ENCODE measurements around the gene TCF7.

The TCF7 gene

DNA sequence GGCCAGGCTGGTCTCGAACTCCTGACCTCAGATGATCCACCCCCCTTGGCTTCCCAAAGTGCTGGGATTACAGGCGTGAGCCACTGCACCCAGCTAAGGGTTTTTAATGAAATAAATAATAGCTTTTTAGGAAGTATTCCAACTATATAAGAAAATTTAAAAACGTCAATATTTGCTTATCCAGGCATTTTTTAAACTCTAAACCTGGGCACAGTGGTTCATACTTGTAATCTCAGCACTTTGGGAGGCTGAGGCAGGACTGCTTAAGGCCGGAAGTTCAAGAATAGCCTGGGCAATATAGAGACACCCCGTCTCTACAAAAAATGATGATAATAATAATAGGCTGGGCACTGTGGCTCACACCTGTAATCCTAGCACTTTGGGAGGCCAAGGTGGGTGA lies 48.1 kb downstream of the TCF7 start:
- WGBS (ENCODE audit: insufficient coverage, insufficient read length) = no CpG with 5 or more reads among the region's 5 CpGs
- peaks cover 2% of the 10 kb centered on the region; the same call in 1 of the 2 replicates for H3K36me3 ChIP-seq (ENCODE audit: control insufficient read depth, insufficient read depth, low read length)

DNA sequence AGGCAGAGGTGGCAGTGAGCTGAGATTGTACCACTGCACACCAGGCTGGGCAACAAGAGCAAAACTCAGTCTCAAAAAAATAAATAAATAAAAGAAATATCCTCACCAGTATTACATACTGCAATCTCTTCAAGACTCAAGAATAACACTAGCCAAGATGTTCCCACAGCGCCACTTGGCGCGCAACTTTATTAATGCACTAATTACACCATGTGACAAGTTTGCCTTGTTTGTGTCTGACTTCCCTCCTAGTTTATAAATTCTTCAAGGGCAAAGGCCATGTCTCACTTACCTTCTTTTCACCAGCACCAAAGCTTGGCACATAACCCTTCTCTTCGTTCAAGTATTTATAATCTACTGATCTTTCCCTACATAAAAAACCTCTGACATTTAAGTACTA lies 57.5 kb downstream of the TCF7 start:
- no peak overlapping the region for H3K4me3 ChIP-seq (ENCODE audit: low read length)
- H3K36me3 ChIP-seq (ENCODE audit: control insufficient read depth, insufficient read depth, low read length) = peaks cover 3% of the 10 kb centered on the region; the same call in 1 of the 2 replicates
- 0 out of 2 replicates have a peak, but pooled peaks cover 2% of the 10 kb centered on the region for H3K4me1 ChIP-seq (ENCODE audit: control insufficient read depth, insufficient read depth, low read length)
- DNase-seq (ENCODE audit: low read depth, low spot score) = no peak
- WGBS (ENCODE audit: insufficient coverage, insufficient read length) = no CpG with 5 or more reads among the region's 4 CpGs
- H3K27ac ChIP-seq (ENCODE audit: low read length) = no peak overlapping the region
- no peaks in the 10 kb centered on the region for H3K9me3 ChIP-seq (ENCODE audit: control insufficient read depth, insufficient read depth, low read length)
- H3K27me3 ChIP-seq (ENCODE audit: control insufficient read depth, insufficient read depth, low read length) = no peaks in the 10 kb centered on the region

More for the DNA sequence above, 48.1 kb downstream of the TCF7 start:
- Histone ChIP-seq H3K9me3 (ENCODE audit: control insufficient read depth, insufficient read depth, low read length) (no peaks in the 10 kb centered on the region), H3K27ac (ENCODE audit: low read length) (no peak overlapping the region), H3K27me3 (ENCODE audit: control insufficient read depth, insufficient read depth, low read length) (no peaks in the 10 kb centered on the region), H3K4me1 (ENCODE audit: control insufficient read depth, insufficient read depth, low read length) (no peaks in the 10 kb centered on the region), H3K4me3 (ENCODE audit: low read length) (no peak overlapping the region)
- no peak for DNase-seq (ENCODE audit: low read depth, low spot score)

DNA sequence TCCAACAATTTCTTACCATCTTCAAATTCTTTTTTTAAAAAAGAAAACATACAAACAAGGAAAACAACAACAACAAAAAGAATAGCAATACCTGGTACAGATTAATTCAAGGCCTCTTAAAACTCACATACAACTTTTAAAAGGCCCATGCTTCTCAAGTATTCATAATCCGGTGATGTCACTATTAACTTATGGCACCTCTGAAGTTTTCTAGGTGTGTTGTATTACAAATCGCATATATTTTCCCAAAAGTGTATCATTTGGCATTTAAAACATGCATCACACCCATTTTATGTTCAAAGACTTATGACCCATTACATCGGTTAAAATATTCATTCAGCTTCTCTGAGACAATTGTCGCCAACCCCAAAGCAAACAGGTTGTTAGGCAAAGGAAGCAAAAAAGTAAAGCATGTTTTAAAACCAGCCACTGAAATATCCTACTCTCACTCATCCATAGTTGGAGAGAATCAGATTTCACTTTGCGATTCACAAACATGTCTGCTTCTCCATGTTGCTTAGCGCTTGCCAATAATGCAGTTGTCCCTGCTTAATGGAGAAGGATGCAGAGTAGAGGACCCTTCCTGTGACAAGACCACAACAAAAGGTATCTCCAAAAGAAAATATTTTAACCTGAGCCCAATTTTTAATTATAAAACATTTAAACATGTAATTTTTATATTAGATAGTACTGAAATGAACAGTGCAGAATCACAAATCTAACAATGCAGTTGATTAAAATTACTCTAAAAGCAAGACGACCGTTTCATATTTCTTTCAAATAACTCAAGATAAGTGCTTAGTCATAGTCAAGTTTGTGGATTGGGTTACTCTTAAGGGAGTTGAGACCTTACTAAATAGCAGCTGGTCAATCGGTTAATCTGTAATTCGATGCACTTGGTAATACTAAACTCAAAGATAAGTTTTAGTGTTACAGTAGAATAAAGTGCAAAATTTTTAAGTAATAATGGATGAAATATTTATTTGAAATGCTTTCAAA lies 60.7 kb downstream of the TCF7 start:
- H3K4me1 ChIP-seq (ENCODE audit: control insufficient read depth, insufficient read depth, low read length) = peaks cover 2% of the 10 kb centered on the region; the same call in 1 of the 2 replicates
- H3K27ac ChIP-seq (ENCODE audit: low read length) = no peak overlapping the region
- H3K9me3 ChIP-seq (ENCODE audit: control insufficient read depth, insufficient read depth, low read length) = no peaks in the 10 kb centered on the region
- peak overlapping the region; percentile 74; the same call in 1 of the 2 replicates for H3K4me3 ChIP-seq (ENCODE audit: low read length)
- no peaks in the 10 kb centered on the region for H3K27me3 ChIP-seq (ENCODE audit: control insufficient read depth, insufficient read depth, low read length)
- H3K36me3 ChIP-seq (ENCODE audit: control insufficient read depth, insufficient read depth, low read length) = peaks cover 3% of the 10 kb centered on the region; the same call in 1 of the 2 replicates
- WGBS (ENCODE audit: insufficient coverage, insufficient read length) = no CpG with 5 or more reads among the region's 10 CpGs
- no peak for DNase-seq (ENCODE audit: low read depth, low spot score)

DNA sequence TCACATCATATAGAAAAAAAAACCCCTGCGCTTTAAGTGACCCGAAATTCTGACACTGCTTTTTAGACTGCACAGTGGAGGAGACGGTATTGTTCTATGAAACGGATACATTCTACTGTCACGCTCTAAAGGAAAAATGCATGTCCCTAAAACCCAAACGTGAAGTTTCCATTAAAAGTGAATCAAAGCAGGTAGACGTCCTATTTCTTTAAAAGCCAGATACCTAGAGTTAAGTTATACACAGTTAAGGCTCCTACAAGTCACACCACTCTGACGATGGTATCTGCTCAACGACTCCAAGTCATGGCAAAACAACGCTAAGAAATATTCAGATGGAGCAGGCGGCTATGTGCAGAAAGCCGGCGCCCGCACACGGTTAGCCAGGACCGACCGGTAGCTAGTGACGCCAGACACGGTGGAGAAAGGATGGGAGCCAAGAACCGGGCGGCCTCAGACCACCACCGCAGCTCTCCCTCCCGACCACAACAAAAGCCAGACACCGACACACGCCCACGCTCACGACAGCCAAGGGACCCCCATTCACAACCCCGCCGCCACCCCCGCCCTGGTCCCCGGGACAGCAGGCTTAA lies 61.5 kb downstream of the TCF7 start:
- no peaks in the 10 kb centered on the region for H3K27me3 ChIP-seq (ENCODE audit: control insufficient read depth, insufficient read depth, low read length)
- H3K4me1 ChIP-seq (ENCODE audit: control insufficient read depth, insufficient read depth, low read length) = peaks cover 2% of the 10 kb centered on the region; the same call in 1 of the 2 replicates
- DNase-seq (ENCODE audit: low read depth, low spot score) = no peak
- H3K9me3 ChIP-seq (ENCODE audit: control insufficient read depth, insufficient read depth, low read length) = no peaks in the 10 kb centered on the region
- no peak overlapping the region for H3K27ac ChIP-seq (ENCODE audit: low read length)
- WGBS (ENCODE audit: insufficient coverage, insufficient read length) = no CpG with 5 or more reads among the region's 31 CpGs
- peak overlapping the region; percentile 74 for H3K4me3 ChIP-seq (ENCODE audit: low read length)
- H3K36me3 ChIP-seq (ENCODE audit: control insufficient read depth, insufficient read depth, low read length) = peaks cover 3% of the 10 kb centered on the region; the same call in 1 of the 2 replicates

DNA sequence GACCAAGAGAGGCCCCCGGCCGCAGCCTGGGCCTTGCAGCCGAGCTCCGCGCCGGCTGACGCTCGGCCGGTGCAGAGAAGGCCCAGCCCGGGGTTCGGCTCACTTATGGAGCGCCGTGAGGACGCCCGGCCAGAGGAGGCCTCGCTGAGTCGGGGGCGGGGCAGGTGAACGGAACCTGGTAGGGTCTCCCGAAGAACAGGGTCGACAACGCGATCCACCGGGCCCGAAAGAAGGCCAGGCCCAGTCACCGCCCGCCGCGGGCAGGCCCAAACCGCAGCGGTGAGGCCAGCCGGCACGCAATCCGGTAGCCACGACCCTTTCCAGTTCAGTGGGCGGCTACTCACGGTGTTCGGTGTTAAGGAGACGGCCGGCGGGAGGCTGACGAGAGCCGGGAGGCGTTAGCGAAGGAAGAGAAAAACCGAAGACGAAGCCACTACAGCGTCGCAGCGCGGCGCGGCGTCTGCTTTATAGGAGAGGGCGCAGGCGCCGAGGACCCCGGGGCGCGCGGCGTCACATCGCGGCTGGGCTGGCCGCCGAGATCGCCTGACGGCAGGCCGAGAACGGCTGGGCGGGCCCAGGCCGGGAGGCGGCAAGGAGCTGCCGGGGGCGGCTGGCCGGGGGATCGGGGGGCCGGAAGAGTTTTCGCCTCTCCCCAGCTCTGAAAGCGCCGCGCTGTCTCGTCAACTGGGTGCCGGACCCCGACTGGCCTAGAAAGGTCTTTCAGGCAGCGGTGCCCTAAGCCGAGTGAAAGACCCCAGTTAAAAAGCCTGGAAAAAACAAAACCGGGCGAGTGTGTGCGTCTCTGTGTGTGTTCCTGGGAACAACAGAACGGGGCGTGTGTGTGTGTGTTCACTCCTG lies 62.3 kb downstream of the TCF7 start, which contains the start of gene SKP1:
TSS of gene SKP1 (minus strand) at position 440 of the 858 bp plus-strand sequence. CDS start 2,928 bp downstream, outside the sequence.
- H3K4me3 ChIP-seq (ENCODE audit: low read length) = peak within 1 kb of the TSS; percentile 74
- no peak within 1 kb of the TSS for H3K27ac ChIP-seq (ENCODE audit: low read length)
- DNase-seq (ENCODE audit: low read depth, low spot score) = no peak
- H3K36me3 ChIP-seq (ENCODE audit: control insufficient read depth, insufficient read depth, low read length) = peaks cover 3% of the 10 kb centered on the region; the same call in 1 of the 2 replicates
- WGBS (ENCODE audit: insufficient coverage, insufficient read length) = no CpG with 5 or more reads among the region's 92 CpGs
- H3K9me3 ChIP-seq (ENCODE audit: control insufficient read depth, insufficient read depth, low read length) = no peaks in the 10 kb centered on the region
- peaks cover 2% of the 10 kb centered on the region; the same call in 1 of the 2 replicates for H3K4me1 ChIP-seq (ENCODE audit: control insufficient read depth, insufficient read depth, low read length)
- no peaks in the 10 kb centered on the region for H3K27me3 ChIP-seq (ENCODE audit: control insufficient read depth, insufficient read depth, low read length)

DNA sequence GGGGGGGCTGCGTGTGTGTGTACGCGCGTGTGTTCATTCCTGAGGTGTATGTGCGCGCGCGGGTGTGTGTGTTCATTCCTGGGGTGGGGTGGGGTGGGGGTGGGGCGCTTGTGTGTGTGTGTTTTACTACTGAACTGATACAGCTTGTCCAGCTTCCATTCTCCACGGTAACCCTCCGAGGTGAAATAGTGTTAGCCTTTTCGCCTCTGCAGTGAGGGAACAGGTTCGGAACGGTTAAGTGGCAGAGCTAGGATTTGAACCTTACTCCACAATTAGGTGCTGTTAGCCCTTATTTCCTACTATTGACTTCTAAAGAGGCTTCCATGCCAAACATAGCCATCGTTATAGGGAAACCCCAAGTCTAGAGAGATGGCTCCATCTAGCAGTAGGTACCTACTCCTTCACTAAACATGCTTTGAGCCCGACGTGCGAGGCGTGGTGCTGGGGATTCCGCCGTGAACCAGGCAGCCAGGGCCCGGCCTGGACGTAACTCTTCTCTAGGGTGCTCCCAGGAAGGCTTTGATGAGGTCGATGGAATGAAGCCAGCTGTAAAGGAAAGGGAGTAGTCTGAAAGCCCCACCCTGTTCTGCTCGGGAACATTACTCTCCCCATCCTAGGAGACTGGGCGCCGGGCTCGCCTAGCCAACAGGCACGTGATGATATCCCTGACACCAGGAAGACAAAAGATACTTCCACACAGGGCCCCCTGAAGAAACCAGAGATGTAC lies 63.1 kb downstream of the TCF7 start:
- no CpG with 5 or more reads among the region's 29 CpGs for WGBS (ENCODE audit: insufficient coverage, insufficient read length)
- Histone ChIP-seq H3K36me3 (ENCODE audit: control insufficient read depth, insufficient read depth, low read length) (peaks cover 3% of the 10 kb centered on the region; the same call in 1 of the 2 replicates), H3K4me3 (ENCODE audit: low read length) (peak overlapping the region; percentile 74; the same call in 1 of the 2 replicates), H3K27me3 (ENCODE audit: control insufficient read depth, insufficient read depth, low read length) (no peaks in the 10 kb centered on the region), H3K4me1 (ENCODE audit: control insufficient read depth, insufficient read depth, low read length) (peaks cover 2% of the 10 kb centered on the region; the same call in 1 of the 2 replicates), H3K27ac (ENCODE audit: low read length) (no peak overlapping the region), H3K9me3 (ENCODE audit: control insufficient read depth, insufficient read depth, low read length) (no peaks in the 10 kb centered on the region)
- no peak for DNase-seq (ENCODE audit: low read depth, low spot score)

DNA sequence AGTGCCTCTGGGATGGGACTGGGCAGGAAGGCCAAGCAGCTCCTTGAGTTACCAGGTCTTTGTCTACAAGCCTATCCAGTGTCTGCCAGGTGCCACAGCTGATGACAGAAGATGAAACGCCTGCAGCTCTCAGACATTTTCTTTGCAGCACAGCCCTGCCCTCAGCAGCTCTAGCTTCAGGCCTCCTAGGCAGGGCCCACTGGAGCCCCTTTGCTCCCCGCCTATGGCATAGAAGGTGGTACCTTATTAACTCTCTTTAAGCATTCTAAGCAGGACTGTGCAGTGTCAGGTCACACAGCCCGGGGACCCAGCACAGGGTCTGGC lies 63.6 kb downstream of the TCF7 start:
- DNase-seq (ENCODE audit: low read depth, low spot score) = no peak
- 0 out of 2 replicates have a peak, but pooled peaks cover 3% of the 10 kb centered on the region for H3K36me3 ChIP-seq (ENCODE audit: control insufficient read depth, insufficient read depth, low read length)
- WGBS (ENCODE audit: insufficient coverage, insufficient read length) = no CpG with 5 or more reads among the region's 3 CpGs
- H3K4me3 ChIP-seq (ENCODE audit: low read length) = no peak overlapping the region
- no peaks in the 10 kb centered on the region for H3K9me3 ChIP-seq (ENCODE audit: control insufficient read depth, insufficient read depth, low read length)
- H3K4me1 ChIP-seq (ENCODE audit: control insufficient read depth, insufficient read depth, low read length) = peaks cover 2% of the 10 kb centered on the region; the same call in 1 of the 2 replicates
- no peaks in the 10 kb centered on the region for H3K27me3 ChIP-seq (ENCODE audit: control insufficient read depth, insufficient read depth, low read length)
- H3K27ac ChIP-seq (ENCODE audit: low read length) = no peak overlapping the region

DNA sequence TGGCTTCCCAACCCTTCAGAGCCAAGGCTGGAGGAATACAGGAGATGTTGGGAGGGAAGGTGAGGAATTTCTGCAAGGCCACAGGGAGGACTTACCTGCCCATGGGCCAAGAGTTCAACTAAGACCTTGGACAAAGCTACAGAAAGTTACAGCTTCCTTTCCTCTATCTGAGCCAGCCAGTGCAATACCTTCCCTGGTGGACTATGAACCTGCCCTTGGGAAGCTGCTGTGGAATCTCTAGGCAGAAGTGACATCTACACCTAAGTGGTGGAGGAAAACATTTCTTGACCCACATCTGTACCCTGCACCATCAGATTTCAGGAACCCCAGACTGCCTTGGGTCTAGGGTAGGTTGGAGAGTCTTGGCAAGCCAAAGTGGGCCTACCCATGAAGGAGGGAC lies 69.0 kb downstream of the TCF7 start:
- Histone ChIP-seq H3K9me3 (ENCODE audit: control insufficient read depth, insufficient read depth, low read length) (no peaks in the 10 kb centered on the region), H3K4me1 (ENCODE audit: control insufficient read depth, insufficient read depth, low read length) (no peaks in the 10 kb centered on the region), H3K27ac (ENCODE audit: low read length) (no peak overlapping the region), H3K36me3 (ENCODE audit: control insufficient read depth, insufficient read depth, low read length) (no peaks in the 10 kb centered on the region), H3K27me3 (ENCODE audit: control insufficient read depth, insufficient read depth, low read length) (no peaks in the 10 kb centered on the region), H3K4me3 (ENCODE audit: low read length) (no peak overlapping the region)
- DNase-seq (ENCODE audit: low read depth, low spot score) = no peak

DNA sequence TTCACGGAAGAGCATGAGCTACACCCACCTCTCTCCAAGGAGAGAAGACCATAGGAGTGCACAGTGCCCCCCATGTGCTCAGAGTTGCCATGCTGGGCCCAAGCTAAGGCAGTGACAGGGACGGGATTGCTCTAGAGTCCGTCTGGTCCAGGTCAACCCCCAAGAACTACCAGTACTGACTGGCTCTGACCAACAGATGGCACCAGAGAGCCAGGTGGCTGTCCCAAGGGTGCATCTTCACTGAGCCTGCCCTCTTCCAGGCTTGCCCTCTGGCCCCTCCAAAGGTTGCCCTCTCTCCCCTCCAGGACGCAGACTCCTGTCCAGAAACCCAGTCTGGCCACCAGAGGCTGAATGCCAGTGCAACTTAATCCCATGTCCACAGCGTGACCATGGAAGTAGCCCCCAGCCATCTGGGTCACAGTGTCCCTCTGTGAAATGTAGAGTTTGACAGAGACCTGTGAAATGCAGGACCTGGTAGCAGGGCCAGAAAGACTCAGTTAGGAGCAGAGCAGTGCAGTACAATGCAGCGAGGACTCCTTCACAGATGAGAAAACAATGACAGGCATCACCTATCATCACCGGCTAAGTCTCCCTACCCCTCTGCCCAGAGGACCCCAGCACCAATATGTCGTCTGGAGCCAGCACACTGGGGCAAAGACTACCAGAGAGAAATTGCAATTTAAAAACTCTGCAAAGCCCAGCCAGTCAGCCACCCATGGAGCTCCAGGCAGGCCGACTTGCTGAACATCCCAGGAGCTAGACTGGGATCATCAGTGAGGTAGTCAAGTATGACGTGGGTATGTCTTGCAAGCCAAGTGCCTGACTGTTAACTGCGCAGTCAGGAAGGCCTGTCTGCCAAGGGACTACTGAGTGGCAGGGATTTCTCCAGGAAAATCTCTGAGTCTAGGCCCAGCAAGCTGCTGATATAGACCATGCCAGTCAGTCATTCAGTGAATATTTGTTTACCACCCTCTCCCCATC lies 70.0 kb downstream of the TCF7 start:
- H3K9me3 ChIP-seq (ENCODE audit: control insufficient read depth, insufficient read depth, low read length) = no peaks in the 10 kb centered on the region
- no peak overlapping the region for H3K27ac ChIP-seq (ENCODE audit: low read length)
- no peaks in the 10 kb centered on the region for H3K4me1 ChIP-seq (ENCODE audit: control insufficient read depth, insufficient read depth, low read length)
- DNase-seq (ENCODE audit: low read depth, low spot score) = peak; percentile 67
- no peaks in the 10 kb centered on the region for H3K27me3 ChIP-seq (ENCODE audit: control insufficient read depth, insufficient read depth, low read length)
- no peak overlapping the region for H3K4me3 ChIP-seq (ENCODE audit: low read length)
- WGBS (ENCODE audit: insufficient coverage, insufficient read length) = no CpG with 5 or more reads among the region's 11 CpGs
- H3K36me3 ChIP-seq (ENCODE audit: control insufficient read depth, insufficient read depth, low read length) = no peaks in the 10 kb centered on the region
